ENCODE measurements around the gene ZNRF1.
A peak's percentile ranks its signal among the peaks of the same experiment; 100 is the strongest.

The ZNRF1 gene

GRCh38 chr16:75100603-75100990, 101.8 kb downstream of the ZNRF1 start:
- no peak for DNase-seq

- DNase-seq: no peak
These were observed 102.8 kb downstream of the ZNRF1 start for GRCh38 chr16:75101635-75102034.

DNA sequence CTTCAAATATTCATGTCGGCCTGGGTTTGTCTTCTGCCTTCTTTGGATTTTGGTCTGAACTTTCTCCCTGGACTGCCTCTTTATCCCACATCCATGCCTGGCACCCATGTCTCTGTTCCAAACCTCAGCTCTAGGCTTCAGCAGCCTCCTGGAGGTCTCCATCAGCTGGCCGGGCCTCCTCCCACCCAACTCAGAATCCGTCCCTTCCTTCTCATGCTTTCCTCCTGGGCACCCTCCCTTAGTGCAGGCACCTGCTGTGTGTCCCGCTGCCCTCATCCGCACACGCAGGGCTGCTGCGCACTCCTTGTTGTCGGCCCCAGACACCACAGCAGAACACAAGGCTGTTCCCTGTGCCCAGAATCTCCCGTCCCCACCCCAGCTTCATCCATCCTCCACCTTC, 103.8 kb downstream of the ZNRF1 start:
- no peak for DNase-seq

GRCh38 chr16:75103994-75104393, 105.2 kb downstream of the ZNRF1 start:
- no peak for DNase-seq

DNA sequence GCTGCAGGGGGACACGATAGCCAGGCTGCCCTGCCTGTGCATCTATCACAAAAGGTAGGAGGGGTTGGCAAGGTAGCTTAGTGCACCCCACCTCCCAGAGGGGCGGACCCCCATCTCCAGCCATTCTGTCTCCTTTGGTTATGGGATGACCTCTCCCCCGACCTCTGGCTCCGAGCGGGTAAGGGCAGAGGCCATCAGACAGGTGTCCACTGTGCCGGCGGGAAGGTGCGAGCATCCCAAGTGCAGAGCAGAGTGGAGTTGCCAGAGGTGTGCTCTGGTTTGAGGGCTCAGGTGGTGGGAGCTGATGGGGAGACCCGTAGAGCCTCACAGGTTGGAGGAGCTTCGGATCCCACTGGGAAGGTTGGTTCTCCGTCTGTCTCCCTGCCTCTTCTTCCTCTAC, 106.0 kb downstream of the ZNRF1 start:
- DNase-seq: no peak

DNA sequence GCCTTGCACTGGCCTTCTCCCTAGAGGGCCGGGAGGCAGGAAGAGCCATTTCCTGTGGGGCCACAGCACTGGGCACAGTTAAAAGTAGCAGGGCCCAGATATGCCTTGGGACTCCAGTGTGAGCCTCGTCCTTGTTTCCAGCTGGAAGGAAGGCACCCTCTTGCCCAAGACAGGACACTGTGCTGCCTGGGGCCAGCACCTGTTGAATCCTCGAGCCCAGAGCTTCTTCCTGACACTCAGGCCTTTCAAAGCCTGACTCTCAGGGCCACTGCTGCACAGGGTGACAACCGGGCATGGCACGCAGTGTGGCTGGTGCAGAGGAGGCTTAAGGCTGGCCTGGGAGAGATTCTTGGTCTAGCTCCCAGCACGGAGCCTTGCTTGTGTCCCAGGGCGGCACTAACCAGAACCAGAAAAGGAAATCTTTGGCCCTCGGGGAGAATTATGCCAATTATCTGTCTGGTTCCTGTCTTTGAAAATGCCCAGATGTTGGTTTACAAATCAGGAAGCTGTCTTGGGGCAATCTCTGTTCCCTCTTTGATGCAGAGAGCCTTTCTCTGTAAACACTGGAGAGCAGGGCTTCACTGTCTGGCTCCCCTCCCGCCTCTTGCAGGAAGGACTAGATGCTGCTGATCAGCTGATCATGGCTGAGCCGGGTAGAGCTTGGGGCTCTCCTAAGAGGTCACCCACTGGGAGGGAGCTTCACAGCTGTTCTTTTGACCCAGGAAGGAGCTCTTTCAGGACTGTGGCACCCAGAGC, 106.7 kb downstream of the ZNRF1 start:
- DNase-seq: no peak

- no peak for DNase-seq
These were observed 107.8 kb downstream of the ZNRF1 start for GRCh38 chr16:75106351-75107274.

GRCh38 chr16:75107505-75107904, 108.7 kb downstream of the ZNRF1 start:
- no peak for DNase-seq

DNA sequence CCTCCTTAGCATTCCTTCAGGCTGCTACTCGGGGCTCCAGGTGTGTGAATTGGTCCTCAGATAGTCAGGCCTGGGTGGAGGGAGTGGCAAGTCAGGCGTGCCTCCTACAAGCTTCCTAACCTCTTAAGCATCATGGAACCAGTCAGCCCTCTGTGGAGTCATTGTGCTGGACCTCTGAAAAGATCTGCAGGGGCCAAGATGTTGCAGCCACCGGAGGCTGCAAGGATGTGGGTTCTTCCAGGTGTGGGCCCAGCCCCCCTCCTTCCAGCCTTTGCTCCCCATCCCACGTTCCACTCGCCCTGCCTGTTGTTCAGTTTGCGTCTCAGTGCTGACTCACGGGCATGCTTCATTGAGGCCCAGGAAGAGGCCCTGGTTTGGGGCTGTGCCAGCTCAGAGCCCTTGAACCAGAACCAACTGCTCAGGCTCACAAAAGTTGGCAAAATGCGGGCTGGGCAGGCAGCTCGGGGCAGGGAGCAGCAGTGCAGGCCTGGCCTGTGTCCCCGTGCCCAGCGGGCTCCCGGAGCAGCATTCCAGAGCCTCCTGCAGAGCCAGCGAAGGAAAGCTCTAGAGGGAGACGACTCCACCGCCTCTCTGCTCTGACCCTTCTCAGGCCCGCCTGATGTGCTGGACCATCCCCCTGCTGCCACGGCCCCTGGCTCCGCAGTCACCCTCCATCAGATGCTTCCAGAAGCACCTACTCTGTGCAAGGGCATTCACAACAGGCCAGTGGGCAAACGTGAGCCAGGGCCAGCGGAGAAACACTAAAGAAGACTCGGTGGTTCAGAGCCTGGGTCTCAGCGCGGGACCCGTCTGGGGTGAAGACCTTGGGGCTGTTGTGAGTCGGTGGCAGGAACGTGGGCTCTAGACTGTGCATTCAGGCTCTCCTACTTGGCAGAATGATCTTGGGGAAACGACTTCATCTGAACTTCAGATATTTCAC, 110.2 kb downstream of the ZNRF1 start:
- DNase-seq: no peak

GRCh38 chr16:75109732-75110243, 111.0 kb downstream of the ZNRF1 start:
- DNase-seq: no peak

- DNase-seq: peak; percentile 16
These were observed 112.1 kb downstream of the ZNRF1 start for GRCh38 chr16:75110637-75111513.

- DNase-seq: no peak
These were observed 112.7 kb downstream of the ZNRF1 start for GRCh38 chr16:75111514-75111940.

GRCh38 chr16:75111961-75112733, 113.3 kb downstream of the ZNRF1 start:
- no peak for DNase-seq

GRCh38 chr16:75112734-75113491, 114.1 kb downstream of the ZNRF1 start:
- DNase-seq: no peak

GRCh38 chr16:75113541-75114121, 114.8 kb downstream of the ZNRF1 start:
- DNase-seq: no peak

GRCh38 chr16:75114179-75114945, 115.5 kb downstream of the ZNRF1 start:
- no peak for DNase-seq

DNA sequence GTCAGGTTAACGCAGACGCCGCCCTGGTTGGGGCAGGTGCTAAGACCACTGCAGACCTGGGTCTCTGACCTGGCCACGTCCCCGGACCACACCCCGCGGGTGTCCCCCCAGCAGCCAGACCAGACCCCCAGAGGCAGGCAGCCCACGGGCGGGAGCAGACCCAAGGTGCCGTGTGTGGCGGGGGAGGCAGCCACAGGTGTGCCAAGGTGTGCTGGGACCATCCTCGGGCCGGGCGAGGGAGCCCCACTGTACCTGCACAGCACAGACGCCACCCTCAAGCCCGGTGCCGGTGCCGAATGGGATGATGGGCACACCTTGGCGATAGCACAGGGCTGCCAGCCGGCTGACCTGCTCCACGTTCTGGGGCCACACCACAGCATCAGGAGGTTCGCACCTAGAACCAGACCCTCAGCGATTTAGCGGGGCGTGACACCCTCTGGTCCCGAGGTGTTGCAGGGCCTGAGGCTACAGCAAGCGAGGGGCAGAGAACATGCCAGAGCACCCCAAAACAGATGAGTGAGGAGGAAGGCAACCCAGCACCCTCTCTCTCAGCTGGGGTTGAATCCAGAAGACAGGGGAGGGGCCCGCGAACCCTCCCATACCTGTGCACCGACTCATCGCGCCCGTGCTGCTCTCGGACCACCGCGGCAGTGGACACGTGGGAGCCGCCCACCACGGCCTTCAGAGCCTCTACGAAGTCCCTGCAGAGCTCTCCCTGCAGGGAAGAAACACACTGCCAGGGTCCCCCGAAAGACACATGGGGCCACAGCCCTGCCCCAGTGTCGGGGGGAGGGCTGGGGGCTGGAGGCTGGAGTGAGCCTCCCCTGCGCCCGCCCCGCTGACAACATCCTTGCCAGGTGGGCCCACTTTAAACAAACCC, 116.4 kb downstream of the ZNRF1 start:
- DNase-seq: no peak

Data from NCI-H187 treated with DMSO at 0.1 percent for 48 hours (cell line).